ENCODE measurements around the gene KRT17.
"Not testable (repeated sequence)": the region's sequence is repeated elsewhere in the genome, so short reads cannot be mapped to it uniquely, and the experiment has no call there.

KRT17 gene

GRCh38 chr17:41636652-41637051 is 12.3 kb upstream of the KRT17 start:
- DNase-seq (ENCODE audit: insufficient read length, low spot score) (no peak), FAIRE-seq (no peak)

GRCh38 chr17:41635121-41636097 is 11.0 kb upstream of the KRT17 start:
- no peak for DNase-seq (ENCODE audit: insufficient read length, low spot score)
- FAIRE-seq: peak; percentile 31

- no peak for FAIRE-seq
Measured at GRCh38 chr17:41634639-41635038, 10.3 kb upstream of the KRT17 start.

GRCh38 chr17:41633556-41634199 is 9.3 kb upstream of the KRT17 start:
- DNase-seq (ENCODE audit: insufficient read length, low spot score) (no peak), FAIRE-seq (no peak)

More at GRCh38 chr17:41634639-41635038, 10.3 kb upstream of the KRT17 start:
- no peak for DNase-seq (ENCODE audit: insufficient read length, low spot score)

GRCh38 chr17:41632482-41633105 is 8.2 kb upstream of the KRT17 start:
- peak; percentile 100 for FAIRE-seq
- DNase-seq (ENCODE audit: insufficient read length, low spot score): no peak

- FAIRE-seq (no peak), DNase-seq (ENCODE audit: insufficient read length, low spot score) (no peak)
Measured at GRCh38 chr17:41631898-41632285, 7.5 kb upstream of the KRT17 start.

GRCh38 chr17:41631025-41631897 is 6.9 kb upstream of the KRT17 start:
- FAIRE-seq: no peak

GRCh38 chr17:41629826-41630670 is 5.7 kb upstream of the KRT17 start:
- FAIRE-seq (no peak), DNase-seq (ENCODE audit: insufficient read length, low spot score) (no peak)

More at GRCh38 chr17:41631025-41631897, 6.9 kb upstream of the KRT17 start:
- no peak for DNase-seq (ENCODE audit: insufficient read length, low spot score)

GRCh38 chr17:41629316-41629715 is 4.9 kb upstream of the KRT17 start:
- FAIRE-seq (peak; percentile 59), DNase-seq (ENCODE audit: insufficient read length, low spot score) (no peak)

- FAIRE-seq; DNase-seq (ENCODE audit: insufficient read length, low spot score): not testable (repeated sequence)
Measured at GRCh38 chr17:41628621-41629255, 4.4 kb upstream of the KRT17 start.

GRCh38 chr17:41628073-41628370 is 3.6 kb upstream of the KRT17 start:
- DNase-seq (ENCODE audit: insufficient read length, low spot score); FAIRE-seq: not testable (repeated sequence)

GRCh38 chr17:41627316-41628072 is 3.1 kb upstream of the KRT17 start:
- DNase-seq (ENCODE audit: insufficient read length, low spot score): no peak
- no peak for FAIRE-seq

GRCh38 chr17:41626914-41627295 is 2.5 kb upstream of the KRT17 start:
- FAIRE-seq; DNase-seq (ENCODE audit: insufficient read length, low spot score): not testable (repeated sequence)

- not testable (repeated sequence) for FAIRE-seq; DNase-seq (ENCODE audit: insufficient read length, low spot score)
Measured at GRCh38 chr17:41626028-41626913, 1.9 kb upstream of the KRT17 start.

- DNase-seq (ENCODE audit: insufficient read length, low spot score) (no peak), FAIRE-seq (no peak)
Measured at GRCh38 chr17:41625602-41626001, 1.2 kb upstream of the KRT17 start.

GRCh38 chr17:41623184-41623861 is 1.1 kb downstream of the KRT17 start:
- DNase-seq (ENCODE audit: insufficient read length, low spot score); FAIRE-seq: not testable (repeated sequence)
